Peyer's patch (tissue), 4 donors: ENCODE results near the gene ACAD11. TPM values are rescaled to one million over a fixed set of nuclear protein-coding genes. Genes with fewer than 3 reads are reported as not detected.

Experiments
- DNase-seq, 3 donors: peaks; one replicate each; pipeline ENCODE4 v3.0.0-alpha.2; 2017 to 2019
- H3K27ac ChIP-seq, 4 donors: fragments of 200-600 bp; sonication (generic); one replicate each; pipeline ENCODE4 v1.5.1; 2016 to 2019
- H3K27me3 ChIP-seq, 2 donors: fragments of 200-600 bp; sonication (generic); one replicate each; pipeline ENCODE4 v1.5.1; 2019
- H3K36me3 ChIP-seq, 3 donors: fragments of 200-600 bp; sonication (generic); one replicate each; pipeline ENCODE4 v1.5.1; 2016 to 2019
- H3K4me1 ChIP-seq, 4 donors: fragments of 200-600 bp; sonication (generic); one replicate each; pipeline ENCODE4 v1.5.1; 2016 to 2019
- H3K4me3 ChIP-seq, 4 donors: fragments of 200-600 bp; sonication (generic); 1 replicate in 3 of 4; 2 replicates in 1 of 4; pipeline ENCODE4 v1.5.1; 2016 to 2019; ENCODE audit warnings: mild to moderate bottlenecking in 1 of 4
- H3K9me3 ChIP-seq, 4 donors: fragments of 200-600 bp; sonication (generic); one replicate each; pipeline ENCODE4 v1.5.1; 2016 to 2019; ENCODE audit warnings: mild to moderate bottlenecking in 1 of 4
- CTCF ChIP-seq, 6 experiments: fragments of 450-650 bp in 4 of 6; fragments of 200-600 bp in 2 of 6; sonication (generic) in 1 of 6; IDR thresholded peaks; one replicate each; pipeline ENCODE4 v1.5.1; 2017 to 2019; ENCODE audit warnings: antibody characterized with exemption in 6 of 6, mild to moderate bottlenecking in 3 of 6, moderate library complexity in 1 of 6
- POLR2A ChIP-seq, 2 donors: fragments of 450-650 bp; IDR thresholded peaks; one replicate each; pipeline ENCODE4 v1.5.1; 2017; ENCODE audit warnings: antibody characterized with exemption in 2 of 2, mild to moderate bottlenecking in 2 of 2, moderate library complexity in 2 of 2
- total RNA-seq, 4 donors: library from RNA; depleted of rRNA; stranded (reverse); fragments of >200 nt; gene quantifications; one replicate each; pipeline ENCODE4 v1.1.0, GENCODE V29; 2016

The ACAD11 gene
- total RNA-seq, 4 donors from 2014 or later: 87.2 to 138 (median 114) TPM

GRCh38 chr3:132659000-132659364 is 627 bp downstream of the ACAD11 start:
- Histone ChIP-seq H3K4me3 (peak overlapping the region; percentile 66 to 92 (median 86)), H3K9me3 (no peaks in the 10 kb centered on the region), H3K4me1 (peaks cover 0 to 60% (median 5%) of the 10 kb centered on the region in 4 donors), H3K27me3 (no peaks in the 10 kb centered on the region), H3K27ac (peak overlapping the region; percentile 88 to 95 (median 91)), H3K36me3 (no peaks in the 10 kb centered on the region)
- no peak for DNase-seq
- TF ChIP-seq CTCF (IDR thresholded peaks at IDR 0.05) (no peak), POLR2A (IDR thresholded peaks at IDR 0.05) (no peak)

GRCh38 chr3:132657869-132658747 is 1.5 kb downstream of the ACAD11 start:
- Histone ChIP-seq H3K4me3 (peak overlapping the region in 2 of 4 donors; percentile 66 to 92), H3K4me1 (peaks cover 0 to 52% (median 5%) of the 10 kb centered on the region in 4 donors), H3K27ac (peak overlapping the region in 2 of 4 donors; percentile 48 to 88), H3K36me3 (no peaks in the 10 kb centered on the region), H3K9me3 (no peaks in the 10 kb centered on the region), H3K27me3 (no peaks in the 10 kb centered on the region)
- TF ChIP-seq POLR2A (IDR thresholded peaks at IDR 0.05) (no peak), CTCF (IDR thresholded peaks at IDR 0.05) (no peak)
- no peak for DNase-seq

GRCh38 chr3:132655471-132655870 is 4.1 kb downstream of the ACAD11 start:
- no peaks in the 10 kb centered on the region for H3K9me3 ChIP-seq
- TF ChIP-seq CTCF (IDR thresholded peaks at IDR 0.05) (no peak), POLR2A (IDR thresholded peaks at IDR 0.05) (no peak)
- DNase-seq: no peak
- no peaks in the 10 kb centered on the region for H3K36me3 ChIP-seq
- peaks cover 0 to 32% (median 2%) of the 10 kb centered on the region in 4 donors for H3K4me1 ChIP-seq
- H3K27ac ChIP-seq: peak overlapping the region in 2 of 4 donors; percentile 49 to 72
- H3K27me3 ChIP-seq: no peaks in the 10 kb centered on the region
- no peak overlapping the region for H3K4me3 ChIP-seq

GRCh38 chr3:132654721-132655120 is 4.9 kb downstream of the ACAD11 start:
- no peak for DNase-seq
- Histone ChIP-seq H3K4me3 (no peak overlapping the region), H3K36me3 (no peaks in the 10 kb centered on the region), H3K27me3 (no peaks in the 10 kb centered on the region), H3K4me1 (peaks cover 0 to 32% (median 2%) of the 10 kb centered on the region in 4 donors), H3K27ac (peak overlapping the region in 2 of 4 donors; percentile 49 to 72), H3K9me3 (no peaks in the 10 kb centered on the region)
- TF ChIP-seq CTCF (IDR thresholded peaks at IDR 0.05): no peak
- no peak for TF ChIP-seq POLR2A (IDR thresholded peaks at IDR 0.05)

- no peak for DNase-seq
- peaks cover 0 to 32% (median 2%) of the 10 kb centered on the region in 4 donors for H3K4me1 ChIP-seq
- H3K9me3 ChIP-seq: no peaks in the 10 kb centered on the region
- TF ChIP-seq CTCF (IDR thresholded peaks at IDR 0.05): no peak
- no peak for TF ChIP-seq POLR2A (IDR thresholded peaks at IDR 0.05)
- no peaks in the 10 kb centered on the region for H3K36me3 ChIP-seq
- H3K27ac ChIP-seq: peak overlapping the region in 2 of 4 donors; percentile 49 to 72
- no peaks in the 10 kb centered on the region for H3K27me3 ChIP-seq
- no peak overlapping the region for H3K4me3 ChIP-seq
Measured at GRCh38 chr3:132654190-132654589, 5.4 kb downstream of the ACAD11 start.
